ENCODE measurements around the gene CYP3A4. TPM values are rescaled to one million over a fixed set of nuclear protein-coding genes. Genes with fewer than 3 reads are reported as not detected.

CYP3A4 gene
- total RNA-seq, 6 experiments from 2014 or later: not detected

DNA sequence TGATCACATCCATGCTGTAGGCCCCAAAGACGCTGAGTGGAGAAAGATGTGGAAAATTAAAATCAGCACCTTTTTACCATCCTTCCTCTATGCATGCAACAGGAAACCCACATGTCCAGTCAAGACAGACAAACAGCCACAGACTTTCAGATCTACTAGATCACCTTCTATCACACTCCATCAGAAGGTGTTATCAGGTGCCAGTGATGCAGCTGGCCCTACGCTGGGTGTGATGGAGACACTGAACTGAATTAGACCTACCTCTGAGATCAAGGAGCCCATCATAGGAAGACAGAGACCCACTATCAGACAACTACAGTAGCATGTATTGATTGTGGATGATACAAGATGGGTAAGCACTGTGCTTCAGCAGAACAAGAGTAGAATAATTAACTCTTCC, 15.5 kb downstream of the CYP3A4 start:
- no peaks in the 10 kb centered on the region for H3K9me3 Mint-ChIP-seq
- H3K4me1 Mint-ChIP-seq (ENCODE audit: low read depth): no peaks in the 10 kb centered on the region
- DNase-seq: no peak
- H3K36me3 Mint-ChIP-seq (ENCODE audit: low read depth): no peaks in the 10 kb centered on the region
- no peak overlapping the region for H3K27ac Mint-ChIP-seq
- no peak overlapping the region for H3K4me3 Mint-ChIP-seq
- peaks cover 3% of the 10 kb centered on the region for H3K27me3 Mint-ChIP-seq (ENCODE audit: insufficient read depth)
- TF ChIP-seq, protein P1, sequence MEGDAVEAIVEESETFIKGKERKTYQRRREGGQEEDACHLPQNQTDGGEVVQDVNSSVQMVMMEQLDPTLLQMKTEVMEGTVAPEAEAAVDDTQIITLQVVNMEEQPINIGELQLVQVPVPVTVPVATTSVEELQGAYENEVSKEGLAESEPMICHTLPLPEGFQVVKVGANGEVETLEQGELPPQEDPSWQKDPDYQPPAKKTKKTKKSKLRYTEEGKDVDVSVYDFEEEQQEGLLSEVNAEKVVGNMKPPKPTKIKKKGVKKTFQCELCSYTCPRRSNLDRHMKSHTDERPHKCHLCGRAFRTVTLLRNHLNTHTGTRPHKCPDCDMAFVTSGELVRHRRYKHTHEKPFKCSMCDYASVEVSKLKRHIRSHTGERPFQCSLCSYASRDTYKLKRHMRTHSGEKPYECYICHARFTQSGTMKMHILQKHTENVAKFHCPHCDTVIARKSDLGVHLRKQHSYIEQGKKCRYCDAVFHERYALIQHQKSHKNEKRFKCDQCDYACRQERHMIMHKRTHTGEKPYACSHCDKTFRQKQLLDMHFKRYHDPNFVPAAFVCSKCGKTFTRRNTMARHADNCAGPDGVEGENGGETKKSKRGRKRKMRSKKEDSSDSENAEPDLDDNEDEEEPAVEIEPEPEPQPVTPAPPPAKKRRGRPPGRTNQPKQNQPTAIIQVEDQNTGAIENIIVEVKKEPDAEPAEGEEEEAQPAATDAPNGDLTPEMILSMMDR (IDR thresholded peaks at IDR 0.05): no peak

DNA sequence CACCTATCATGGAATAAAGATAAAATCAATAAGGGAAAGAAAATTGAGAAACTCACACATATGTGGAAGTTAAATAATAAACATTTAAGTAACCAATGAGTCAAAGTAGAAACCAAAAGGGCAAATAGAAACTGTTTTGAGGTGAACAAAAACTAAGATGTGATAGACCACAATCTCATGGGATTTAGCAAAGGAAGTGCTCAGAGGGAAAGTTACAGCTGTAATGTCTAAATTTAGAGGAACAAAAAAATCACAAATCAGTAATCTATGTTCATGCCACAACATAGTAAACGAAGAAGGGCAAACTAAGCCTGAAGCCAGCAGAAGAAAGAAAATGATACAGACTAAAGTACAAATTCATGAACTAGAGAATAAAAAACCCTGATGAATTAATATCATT, 16.3 kb downstream of the CYP3A4 start:
- Mint-ChIP-seq H3K4me3 (no peak overlapping the region), H3K4me1 (ENCODE audit: low read depth) (no peaks in the 10 kb centered on the region), H3K27me3 (ENCODE audit: insufficient read depth) (peaks cover 3% of the 10 kb centered on the region), H3K27ac (no peak overlapping the region), H3K36me3 (ENCODE audit: low read depth) (no peaks in the 10 kb centered on the region), H3K9me3 (no peaks in the 10 kb centered on the region)
- DNase-seq: no peak
- TF ChIP-seq, protein P1 (IDR thresholded peaks at IDR 0.05): no peak

DNA sequence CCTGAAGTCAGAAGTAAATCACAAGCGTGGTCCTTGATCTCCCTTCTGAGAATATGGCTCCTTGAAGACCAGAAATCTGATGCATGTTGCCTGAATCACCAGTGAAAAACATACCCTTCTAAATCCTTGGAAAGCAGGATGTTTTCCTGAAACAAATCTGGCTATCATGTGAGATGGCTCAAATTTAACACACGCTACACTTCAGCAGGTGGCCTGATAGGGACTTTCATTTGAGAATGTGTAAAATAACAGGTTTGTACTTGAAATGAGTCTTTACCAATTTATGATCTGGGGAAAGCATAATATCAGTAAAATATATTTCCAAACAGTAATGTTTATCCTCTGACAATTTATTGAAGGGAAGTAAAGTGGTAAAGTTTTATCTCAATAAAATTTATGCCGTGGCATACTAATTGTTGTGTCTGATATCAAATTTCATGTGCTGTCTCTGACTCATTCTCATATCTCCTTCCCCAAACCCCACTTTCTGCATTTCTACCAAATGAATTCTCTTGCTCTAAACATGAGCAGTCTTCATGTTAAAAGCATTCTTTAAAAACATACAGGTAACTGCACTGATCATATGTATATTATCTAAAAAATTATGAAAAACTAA, 17.4 kb downstream of the CYP3A4 start:
- Mint-ChIP-seq H3K9me3 (no peaks in the 10 kb centered on the region), H3K4me3 (no peak overlapping the region), H3K36me3 (ENCODE audit: low read depth) (no peaks in the 10 kb centered on the region), H3K4me1 (ENCODE audit: low read depth) (no peaks in the 10 kb centered on the region), H3K27me3 (ENCODE audit: insufficient read depth) (peaks cover 8% of the 10 kb centered on the region), H3K27ac (no peak overlapping the region)
- TF ChIP-seq, protein P1 (IDR thresholded peaks at IDR 0.05): no peak
- DNase-seq: no peak

DNA sequence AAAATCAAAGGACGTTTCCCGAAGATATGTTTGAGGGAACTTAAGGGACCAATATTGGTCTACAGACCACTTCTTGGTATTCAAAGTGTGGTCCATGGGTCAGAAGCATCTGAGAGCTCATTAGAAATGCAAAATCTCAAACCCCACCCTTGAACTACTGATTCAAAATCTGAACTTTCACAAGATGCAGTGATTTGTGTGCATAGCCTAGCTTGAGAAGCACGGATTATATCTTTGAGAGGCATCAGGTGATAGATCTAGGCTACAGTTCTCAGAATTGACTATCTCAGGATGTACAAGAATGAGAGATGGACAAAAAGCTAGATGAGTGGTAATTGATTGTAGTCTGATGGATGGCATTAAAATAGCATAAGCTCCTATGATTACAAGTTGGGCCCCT, 19.5 kb downstream of the CYP3A4 start:
- TF ChIP-seq, protein P1 (IDR thresholded peaks at IDR 0.05): no peak
- H3K4me3 Mint-ChIP-seq: no peak overlapping the region
- H3K36me3 Mint-ChIP-seq (ENCODE audit: low read depth): no peaks in the 10 kb centered on the region
- no peaks in the 10 kb centered on the region for H3K4me1 Mint-ChIP-seq (ENCODE audit: low read depth)
- peaks cover 13% of the 10 kb centered on the region for H3K27me3 Mint-ChIP-seq (ENCODE audit: insufficient read depth)
- H3K27ac Mint-ChIP-seq: no peak overlapping the region
- H3K9me3 Mint-ChIP-seq: no peaks in the 10 kb centered on the region
- no peak for DNase-seq

DNA sequence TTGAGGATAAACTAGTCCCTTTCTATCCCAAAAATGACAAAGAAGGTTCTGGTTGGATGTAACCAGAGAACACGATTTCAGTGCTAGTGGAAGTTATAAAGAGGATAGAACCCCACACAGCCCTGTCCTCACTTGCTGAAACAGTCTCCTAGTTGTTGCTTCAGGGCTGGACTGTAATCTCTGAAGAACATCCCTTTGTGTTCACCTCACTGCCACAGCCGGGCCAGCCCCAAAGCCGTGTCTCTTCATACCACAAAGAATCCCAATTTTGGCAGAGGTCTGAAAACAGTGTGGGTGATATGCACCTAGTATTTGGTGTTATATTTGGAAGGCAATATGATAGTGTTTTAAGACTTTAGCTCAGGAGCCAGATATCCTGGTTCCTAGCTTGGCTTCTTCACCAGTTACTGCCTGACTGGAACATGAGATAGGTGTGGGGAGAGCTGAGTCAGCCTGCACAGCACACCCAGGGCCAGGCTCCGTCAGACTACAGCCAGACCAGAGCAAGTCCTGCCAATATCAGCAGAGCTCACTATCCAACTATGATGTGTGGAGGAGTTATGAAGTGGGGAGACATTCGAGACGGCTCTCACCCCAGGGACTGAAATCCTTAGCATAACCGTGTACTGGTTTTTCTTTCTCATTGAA, 21.2 kb downstream of the CYP3A4 start:
- Mint-ChIP-seq H3K4me1 (ENCODE audit: low read depth) (no peaks in the 10 kb centered on the region), H3K4me3 (no peak overlapping the region), H3K36me3 (ENCODE audit: low read depth) (no peaks in the 10 kb centered on the region), H3K27ac (no peak overlapping the region), H3K9me3 (no peaks in the 10 kb centered on the region), H3K27me3 (ENCODE audit: insufficient read depth) (peaks cover 11% of the 10 kb centered on the region; the same call in 1 of the 2 replicates)
- TF ChIP-seq, protein P1 (IDR thresholded peaks at IDR 0.05): no peak
- peak; percentile 19 for DNase-seq
